GM12874 (cell line): Measurements from ENCODE around the gene TMEM44.

ENCODE experiments used
- TF ChIP-seq, protein P1 (sequence below): IDR thresholded peaks from 2 replicates; pipeline ENCODE4 v1.5.1; 2011; ENCODE audit warnings: low read depth, mild to moderate bottlenecking, control low read depth, low read length, moderate library complexity; ENCODE audit not compliant: insufficient read depth

The TMEM44 gene

DNA sequence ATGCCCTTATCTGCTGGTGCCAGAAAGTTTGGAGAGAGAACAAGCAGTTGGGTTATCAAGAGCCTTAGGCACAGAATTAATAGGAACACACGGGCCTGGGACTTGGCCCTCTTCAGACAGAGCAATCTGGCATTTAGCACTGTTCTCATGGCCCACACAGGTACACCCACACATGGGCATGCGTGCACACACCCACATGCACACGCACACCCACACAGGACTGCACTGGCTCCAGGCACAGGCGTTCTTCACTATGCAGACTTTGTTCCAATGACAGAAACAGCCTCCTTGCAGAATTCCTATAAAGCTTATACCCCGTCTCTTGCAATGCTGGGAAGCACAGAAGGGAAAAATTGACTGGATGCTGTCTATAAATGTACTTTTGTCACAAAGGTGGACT is 36.3 kb downstream of the TMEM44 start:
- TF ChIP-seq, protein P1, sequence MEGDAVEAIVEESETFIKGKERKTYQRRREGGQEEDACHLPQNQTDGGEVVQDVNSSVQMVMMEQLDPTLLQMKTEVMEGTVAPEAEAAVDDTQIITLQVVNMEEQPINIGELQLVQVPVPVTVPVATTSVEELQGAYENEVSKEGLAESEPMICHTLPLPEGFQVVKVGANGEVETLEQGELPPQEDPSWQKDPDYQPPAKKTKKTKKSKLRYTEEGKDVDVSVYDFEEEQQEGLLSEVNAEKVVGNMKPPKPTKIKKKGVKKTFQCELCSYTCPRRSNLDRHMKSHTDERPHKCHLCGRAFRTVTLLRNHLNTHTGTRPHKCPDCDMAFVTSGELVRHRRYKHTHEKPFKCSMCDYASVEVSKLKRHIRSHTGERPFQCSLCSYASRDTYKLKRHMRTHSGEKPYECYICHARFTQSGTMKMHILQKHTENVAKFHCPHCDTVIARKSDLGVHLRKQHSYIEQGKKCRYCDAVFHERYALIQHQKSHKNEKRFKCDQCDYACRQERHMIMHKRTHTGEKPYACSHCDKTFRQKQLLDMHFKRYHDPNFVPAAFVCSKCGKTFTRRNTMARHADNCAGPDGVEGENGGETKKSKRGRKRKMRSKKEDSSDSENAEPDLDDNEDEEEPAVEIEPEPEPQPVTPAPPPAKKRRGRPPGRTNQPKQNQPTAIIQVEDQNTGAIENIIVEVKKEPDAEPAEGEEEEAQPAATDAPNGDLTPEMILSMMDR = no peak

DNA sequence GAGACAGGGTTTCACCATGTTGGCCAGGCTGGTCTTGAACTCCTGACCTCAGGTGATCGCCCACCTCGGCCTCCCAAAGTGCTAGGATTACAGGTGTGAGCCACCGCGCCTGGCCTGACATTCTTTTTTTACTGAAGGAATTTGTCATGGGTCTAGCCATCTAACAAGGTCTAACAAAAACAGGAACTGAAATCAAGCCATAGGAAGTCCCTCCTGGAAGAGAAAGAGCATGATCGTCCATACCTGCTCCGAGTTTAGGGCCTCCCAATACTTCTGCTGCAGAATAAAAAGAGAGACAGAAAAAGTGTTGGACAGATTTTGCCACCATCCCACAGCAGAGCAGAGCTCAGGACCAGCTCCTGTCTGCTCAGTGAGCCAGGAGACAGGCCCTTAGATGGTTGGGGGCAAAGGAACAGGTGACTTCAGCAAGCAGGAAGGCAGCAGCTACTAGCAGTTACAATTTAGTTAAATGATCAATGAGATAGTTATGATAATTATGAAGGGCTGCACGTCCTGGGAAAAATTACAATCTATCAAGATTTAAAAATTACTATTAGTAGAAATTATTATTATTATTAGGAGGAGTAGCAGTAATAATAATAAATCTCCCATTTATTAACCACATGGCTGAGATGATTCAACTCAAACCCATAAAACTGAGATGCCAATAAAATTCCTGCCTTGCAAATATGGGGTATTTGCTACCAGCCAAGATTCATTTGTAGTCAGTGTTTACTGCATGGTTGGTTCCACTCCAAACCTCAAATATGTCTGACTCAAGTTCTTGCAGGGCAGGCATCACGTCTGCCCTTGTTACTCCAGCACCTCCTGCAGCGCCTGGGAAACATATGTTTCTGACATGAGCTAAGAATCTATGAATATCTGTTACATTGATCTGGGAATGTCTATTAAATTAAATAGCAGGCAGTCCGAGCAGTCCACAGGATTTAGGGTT is 40.1 kb downstream of the TMEM44 start:
- TF ChIP-seq, protein P1 = no peak

DNA sequence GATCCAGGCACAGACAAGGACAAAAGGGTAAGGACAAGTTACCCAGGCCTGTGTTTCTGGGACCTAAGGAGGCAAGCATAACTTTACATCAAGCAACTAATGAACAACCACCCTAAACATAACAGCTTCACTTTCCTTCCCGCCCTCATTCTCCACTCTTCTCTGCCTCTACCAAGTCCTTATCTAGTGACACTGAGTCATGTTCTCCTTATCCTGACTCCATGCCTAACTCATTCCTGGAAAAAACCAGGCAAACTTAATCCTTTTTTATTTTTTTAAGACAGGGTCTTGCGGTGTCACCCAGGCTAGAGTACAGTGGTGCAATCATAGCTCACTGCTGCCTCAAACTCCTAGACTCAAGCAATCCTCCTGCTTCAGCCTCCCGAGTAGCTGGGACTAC is 44.5 kb downstream of the TMEM44 start:
- TF ChIP-seq, protein P1 = no peak

DNA sequence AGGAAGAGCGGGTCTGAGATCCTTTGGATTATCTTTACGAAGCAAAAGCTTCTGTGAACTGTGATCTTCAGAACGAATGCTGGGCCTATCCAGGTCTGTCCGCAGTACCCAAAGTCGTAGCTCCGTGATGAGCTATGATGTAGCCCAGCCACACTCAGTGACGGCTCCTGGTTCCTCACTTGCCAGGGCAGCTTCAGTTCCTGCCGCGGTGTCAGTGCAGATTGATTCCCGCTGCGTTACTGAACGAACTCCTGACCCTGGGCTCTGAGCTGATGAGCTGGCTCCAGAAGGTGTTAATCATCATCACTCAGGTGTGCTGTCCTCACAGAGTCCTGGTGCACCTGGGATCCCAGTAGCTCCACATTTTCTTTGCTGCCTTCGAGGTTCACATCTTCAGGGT is 45.0 kb downstream of the TMEM44 start:
- TF ChIP-seq, protein P1 = no peak

DNA sequence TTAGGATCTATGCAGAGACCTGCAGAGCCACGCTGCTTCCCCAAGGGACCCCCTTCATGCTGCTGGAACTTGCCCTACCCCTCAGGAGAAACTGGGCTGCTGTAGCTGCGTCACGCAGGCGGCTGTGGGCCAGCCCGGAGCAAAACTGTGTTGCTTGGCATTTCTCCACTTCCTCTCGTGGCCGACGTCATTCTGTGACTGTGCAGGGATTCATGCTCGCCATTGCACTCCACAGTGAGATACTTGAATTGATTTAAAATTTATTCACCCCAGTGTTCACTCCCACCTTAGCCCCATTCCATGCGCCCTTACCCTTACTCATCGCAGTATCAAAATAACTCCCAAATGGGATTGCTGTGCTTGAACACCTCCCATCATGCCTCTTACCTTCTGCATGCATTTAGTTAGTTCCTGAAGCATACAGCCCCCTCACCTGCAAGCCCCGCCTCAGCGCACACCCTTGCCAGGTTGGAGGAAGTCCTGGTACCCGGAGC is 45.7 kb downstream of the TMEM44 start:
- TF ChIP-seq, protein P1 = no peak

DNA sequence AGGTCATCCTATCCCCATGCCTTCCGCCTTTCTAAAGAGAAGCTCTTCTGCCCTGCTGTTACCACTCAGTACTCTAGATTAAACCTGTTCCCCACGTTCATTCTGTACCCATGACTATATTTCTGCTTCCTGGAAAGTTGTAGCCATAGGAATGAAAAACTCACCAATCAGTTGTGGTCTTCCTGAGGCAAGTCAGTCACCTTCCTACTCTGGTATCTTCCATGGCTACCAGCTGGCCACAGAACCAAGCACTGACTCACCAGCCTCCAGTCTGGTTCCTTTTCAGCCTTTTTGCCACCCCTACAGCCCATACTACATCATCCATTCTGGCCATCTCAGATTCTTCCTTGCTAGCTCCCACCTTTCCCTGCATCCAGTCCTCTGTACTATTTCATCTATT is 46.4 kb downstream of the TMEM44 start:
- TF ChIP-seq, protein P1 = no peak

DNA sequence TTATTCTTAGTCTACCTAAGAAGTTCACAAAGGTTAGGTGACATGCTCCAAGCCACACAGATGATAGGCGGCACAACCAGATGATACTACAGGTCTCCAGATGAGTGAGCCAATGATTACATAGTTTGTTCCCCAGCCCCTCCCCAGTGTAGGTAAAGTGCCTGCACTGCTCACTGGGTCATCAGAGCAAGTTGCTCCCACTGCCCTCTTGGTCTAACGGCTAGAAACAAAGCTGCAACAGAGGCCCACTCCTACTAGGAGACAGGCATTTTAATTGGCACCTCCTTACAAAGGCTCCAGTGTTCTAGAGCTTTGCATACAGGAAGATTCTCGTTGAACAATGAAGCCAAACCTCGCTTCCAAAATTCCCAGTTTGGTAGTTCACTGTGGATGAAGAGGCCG is 47.3 kb downstream of the TMEM44 start:
- TF ChIP-seq, protein P1 = no peak
